Suprapubic skin (tissue), 4 donors: ENCODE measurements around the gene LCNL1. TPM values are rescaled to one million over a fixed set of nuclear protein-coding genes. Genes with fewer than 3 reads are reported as not detected.

Experiments
- DNase-seq, 2 donors: peaks; one replicate each; pipeline ENCODE4 v3.0.0-alpha.2; 2019; ENCODE audit warnings: low spot score in 2 of 2
- H3K27ac ChIP-seq: fragments of 200-600 bp; sonication (generic); one replicate; pipeline ENCODE4 v1.5.1; 2019
- H3K27me3 ChIP-seq: fragments of 200-600 bp; sonication (generic); one replicate; pipeline ENCODE4 v1.5.1; 2019
- H3K36me3 ChIP-seq: fragments of 200-600 bp; sonication (generic); one replicate; pipeline ENCODE4 v1.5.1; 2019
- H3K4me1 ChIP-seq: fragments of 200-600 bp; sonication (generic); one replicate; pipeline ENCODE4 v1.5.1; 2019
- H3K4me3 ChIP-seq: fragments of 200-600 bp; sonication (generic); one replicate; pipeline ENCODE4 v1.5.1; 2019; ENCODE audit warnings: mild to moderate bottlenecking
- H3K9me3 ChIP-seq: fragments of 200-600 bp; sonication (generic); one replicate; pipeline ENCODE4 v1.5.1; 2019
- EP300 ChIP-seq: sonication (generic); formaldehyde crosslinking; IDR thresholded peaks from one replicate; pipeline ENCODE4 v1.6.1; 2017; ENCODE audit warnings: antibody characterized with exemption
- POLR2A ChIP-seq, 2 donors: fragments of 450-650 bp; IDR thresholded peaks; one replicate each; pipeline ENCODE4 v1.6.1; 2017; ENCODE audit warnings: antibody characterized with exemption in 2 of 2, mild to moderate bottlenecking in 2 of 2, moderate library complexity in 2 of 2
- POLR2AphosphoS5 ChIP-seq, 3 donors: sonication (generic); formaldehyde crosslinking; IDR thresholded peaks; one replicate each; pipeline ENCODE4 v1.6.1; 2017; ENCODE audit warnings: antibody characterized with exemption in 3 of 3
- WGBS: methylation state at CpG from one replicate; pipeline ENCODE4 v1.1.5; 2018; 5-methylcytosine and 5-hydroxymethylcytosine counted together
- total RNA-seq, 4 donors: library from RNA; depleted of rRNA; stranded (reverse); fragments of >200 nt; gene quantifications; one replicate each; pipeline ENCODE4 v1.1.0, GENCODE V29; 2016
- TF ChIP-seq, protein P1 (sequence below), 2 donors: fragments of 200-600 bp in 1 of 2; fragments of 450-650 bp in 1 of 2; sonication (generic) in 1 of 2; IDR thresholded peaks; one replicate each; pipeline ENCODE4 v1.5.1; 2016 to 2019; ENCODE audit warnings: antibody characterized with exemption in 2 of 2, mild to moderate bottlenecking in 1 of 2, moderate library complexity in 1 of 2

The LCNL1 gene
- total RNA-seq, 4 donors from 2014 or later, result 0.18 to 0.40 TPM; not detected in 2

DNA sequence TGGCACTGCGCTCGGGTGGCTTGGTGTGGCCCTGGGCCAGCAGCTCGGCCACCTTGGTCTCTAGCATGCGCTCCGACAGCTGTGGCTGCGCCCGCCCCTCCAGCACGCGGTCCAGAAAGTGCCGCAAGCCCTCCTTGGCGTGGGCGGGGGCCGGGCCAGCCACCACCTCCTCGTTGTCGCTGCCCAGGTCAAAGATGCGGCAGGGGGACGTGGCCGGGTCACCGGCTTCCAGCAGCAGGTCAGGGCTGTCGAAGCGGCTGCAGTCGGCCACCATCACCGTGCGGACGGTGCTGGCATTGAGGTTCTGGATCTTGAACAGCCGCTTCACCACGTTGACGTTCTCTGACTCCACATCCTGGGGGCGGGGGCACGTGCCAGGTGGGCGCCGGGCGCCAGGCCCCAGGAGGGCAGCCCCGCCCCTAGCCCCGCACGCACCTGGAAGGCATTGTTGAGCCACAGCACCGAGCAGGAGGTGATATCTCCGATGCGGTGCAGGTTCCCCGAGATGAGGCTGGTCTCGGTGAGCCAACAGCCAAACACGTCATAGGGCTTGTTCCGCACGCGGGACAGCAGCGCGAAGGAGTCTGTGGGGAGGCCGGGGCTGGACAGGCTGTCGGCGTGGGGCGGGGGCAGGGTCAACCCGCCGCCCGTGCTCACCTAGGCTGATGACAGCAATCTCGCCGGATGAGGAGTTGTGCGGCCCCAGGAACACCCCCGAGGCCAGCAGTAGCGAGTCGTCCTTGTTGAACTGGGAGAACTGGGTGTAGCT lies 40.5 kb upstream of the LCNL1 start:
- peak; percentile 66 to 68 for DNase-seq

DNA sequence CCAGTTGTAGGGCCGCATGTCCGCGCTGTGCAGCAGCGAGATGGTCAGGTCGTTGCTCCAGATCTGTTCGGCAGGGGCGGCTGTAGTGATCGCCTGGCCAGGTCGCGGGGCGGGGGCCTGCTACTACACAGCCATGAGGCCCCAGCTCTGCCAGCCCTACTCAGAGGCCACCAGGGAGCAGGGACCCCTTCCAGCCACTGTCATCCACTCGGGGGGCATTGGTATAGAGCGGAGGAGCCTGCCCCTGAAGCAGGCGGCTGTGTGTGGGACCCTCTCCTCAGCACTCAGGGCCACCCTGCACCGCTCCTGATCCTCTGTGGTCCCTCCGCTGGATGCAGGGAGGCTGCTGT lies 39.9 kb upstream of the LCNL1 start:
- no peaks in the 10 kb centered on the region for H3K9me3 ChIP-seq
- TF ChIP-seq EP300 (no peak), POLR2AphosphoS5 (IDR thresholded peaks at IDR 0.05) (no peak), POLR2A (IDR thresholded peaks at IDR 0.05) (no peak)
- TF ChIP-seq, protein P1, sequence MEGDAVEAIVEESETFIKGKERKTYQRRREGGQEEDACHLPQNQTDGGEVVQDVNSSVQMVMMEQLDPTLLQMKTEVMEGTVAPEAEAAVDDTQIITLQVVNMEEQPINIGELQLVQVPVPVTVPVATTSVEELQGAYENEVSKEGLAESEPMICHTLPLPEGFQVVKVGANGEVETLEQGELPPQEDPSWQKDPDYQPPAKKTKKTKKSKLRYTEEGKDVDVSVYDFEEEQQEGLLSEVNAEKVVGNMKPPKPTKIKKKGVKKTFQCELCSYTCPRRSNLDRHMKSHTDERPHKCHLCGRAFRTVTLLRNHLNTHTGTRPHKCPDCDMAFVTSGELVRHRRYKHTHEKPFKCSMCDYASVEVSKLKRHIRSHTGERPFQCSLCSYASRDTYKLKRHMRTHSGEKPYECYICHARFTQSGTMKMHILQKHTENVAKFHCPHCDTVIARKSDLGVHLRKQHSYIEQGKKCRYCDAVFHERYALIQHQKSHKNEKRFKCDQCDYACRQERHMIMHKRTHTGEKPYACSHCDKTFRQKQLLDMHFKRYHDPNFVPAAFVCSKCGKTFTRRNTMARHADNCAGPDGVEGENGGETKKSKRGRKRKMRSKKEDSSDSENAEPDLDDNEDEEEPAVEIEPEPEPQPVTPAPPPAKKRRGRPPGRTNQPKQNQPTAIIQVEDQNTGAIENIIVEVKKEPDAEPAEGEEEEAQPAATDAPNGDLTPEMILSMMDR (IDR thresholded peaks at IDR 0.05), result no peak
- no peak overlapping the region for H3K27ac ChIP-seq
- H3K36me3 ChIP-seq, result peaks cover 40% of the 10 kb centered on the region
- H3K4me3 ChIP-seq, result peak overlapping the region; percentile 83
- H3K27me3 ChIP-seq, result no peaks in the 10 kb centered on the region
- DNase-seq, result peak; percentile 63 to 76
- peaks cover 29% of the 10 kb centered on the region for H3K4me1 ChIP-seq
- WGBS, result 96% methylated on average over 12 of the region's 16 CpGs

More for the DNA sequence above, 40.5 kb upstream of the LCNL1 start:
- Histone ChIP-seq H3K27me3 (no peaks in the 10 kb centered on the region), H3K9me3 (no peaks in the 10 kb centered on the region), H3K4me3 (no peak overlapping the region), H3K27ac (no peak overlapping the region), H3K36me3 (peaks cover 45% of the 10 kb centered on the region), H3K4me1 (peaks cover 26% of the 10 kb centered on the region)
- WGBS, result 94% methylated on average over 23 of the region's 60 CpGs
- TF ChIP-seq POLR2AphosphoS5 (IDR thresholded peaks at IDR 0.05) (no peak), POLR2A (IDR thresholded peaks at IDR 0.05) (no peak), EP300 (no peak)
- TF ChIP-seq, protein P1 (IDR thresholded peaks at IDR 0.05), result no peak

DNA sequence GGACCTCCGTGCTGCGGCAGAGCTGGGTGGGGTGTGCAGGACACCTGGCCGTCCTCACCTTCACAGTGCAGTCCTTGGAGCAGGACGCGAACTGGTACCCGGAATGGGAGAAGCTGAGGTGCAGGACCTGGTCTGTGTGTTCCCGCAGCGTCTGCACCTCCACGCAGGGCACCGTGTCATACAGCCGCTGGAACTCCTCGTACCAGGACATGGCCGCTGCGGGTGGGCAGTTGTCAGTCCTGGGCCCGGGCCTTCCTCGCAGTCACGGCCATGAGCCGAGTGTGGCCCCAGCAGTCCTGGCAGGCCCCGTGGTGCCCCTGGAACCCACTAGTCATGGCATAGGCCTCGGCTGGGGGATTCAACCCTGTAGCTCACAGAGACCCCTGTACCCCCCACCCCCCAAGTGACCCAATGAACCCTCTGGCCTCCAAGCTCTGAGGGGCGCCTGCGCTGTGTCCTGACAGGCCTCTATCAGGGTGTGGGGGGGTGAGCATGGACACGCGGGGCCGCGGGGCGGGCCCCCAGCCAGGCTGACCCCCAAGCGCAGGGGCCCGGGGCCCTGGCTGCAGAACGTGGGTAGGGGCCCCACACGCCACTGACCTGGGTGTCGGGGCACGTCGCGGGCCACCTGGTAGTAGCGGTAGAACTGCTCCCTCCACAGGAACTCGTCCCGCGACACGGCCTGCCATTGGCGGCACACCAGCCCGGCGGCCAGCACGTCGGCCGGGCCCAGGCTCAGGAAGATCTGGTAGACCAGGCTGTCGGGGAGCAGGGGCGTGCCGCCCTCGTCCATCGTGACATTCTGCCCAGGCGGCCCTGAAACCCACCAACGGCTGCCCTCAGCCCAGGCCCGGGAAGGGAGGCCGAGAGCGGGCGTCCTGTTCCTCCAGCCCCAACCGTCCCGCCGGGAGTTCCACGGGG lies 39.2 kb upstream of the LCNL1 start:
- Histone ChIP-seq H3K36me3 (peaks cover 40% of the 10 kb centered on the region), H3K4me3 (peak overlapping the region; percentile 83), H3K27ac (peak overlapping the region; percentile 86), H3K4me1 (peaks cover 35% of the 10 kb centered on the region), H3K9me3 (no peaks in the 10 kb centered on the region), H3K27me3 (no peaks in the 10 kb centered on the region)
- TF ChIP-seq POLR2AphosphoS5 (IDR thresholded peaks at IDR 0.05) (no peak), POLR2A (IDR thresholded peaks at IDR 0.05) (no peak), EP300 (no peak)
- TF ChIP-seq, protein P1 (IDR thresholded peaks at IDR 0.05), result no peak
- DNase-seq, result peak; percentile 76 to 79
- no CpG with 5 or more reads among the region's 61 CpGs for WGBS

DNA sequence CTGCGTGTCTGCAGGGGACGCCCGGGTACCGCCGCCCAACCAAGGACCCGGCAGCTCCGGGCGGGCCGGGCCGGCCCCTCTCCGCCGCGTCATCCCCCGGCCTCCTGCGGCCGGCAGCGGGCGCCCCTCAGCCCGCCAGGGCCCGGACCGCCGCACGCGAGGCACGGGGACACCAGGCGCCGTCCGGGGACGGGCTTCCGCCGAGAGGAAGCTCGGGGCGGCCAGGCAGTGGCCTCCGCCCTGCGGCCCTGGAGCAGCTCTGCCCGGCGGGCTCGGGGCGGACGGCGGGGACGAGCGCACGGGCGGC lies 38.6 kb upstream of the LCNL1 start:
- H3K4me1 ChIP-seq, result peaks cover 36% of the 10 kb centered on the region

More for the DNA sequence above, 38.6 kb upstream of the LCNL1 start:
- Histone ChIP-seq H3K4me3 (peak overlapping the region; percentile 83), H3K9me3 (no peaks in the 10 kb centered on the region), H3K27me3 (no peaks in the 10 kb centered on the region), H3K36me3 (peaks cover 39% of the 10 kb centered on the region), H3K27ac (peak overlapping the region; percentile 86)
- no peak for DNase-seq
- TF ChIP-seq, protein P1 (IDR thresholded peaks at IDR 0.05), result no peak
- no peak for TF ChIP-seq EP300
- WGBS, result no CpG with 5 or more reads among the region's 45 CpGs
